ENCODE data around the gene SEPHS2.
A peak's percentile ranks its signal among the peaks of the same experiment; 100 is the strongest.
"Not testable (repeated sequence)": the region's sequence is repeated elsewhere in the genome, so short reads cannot be mapped to it uniquely, and the experiment has no call there.

SEPHS2 gene

DNA sequence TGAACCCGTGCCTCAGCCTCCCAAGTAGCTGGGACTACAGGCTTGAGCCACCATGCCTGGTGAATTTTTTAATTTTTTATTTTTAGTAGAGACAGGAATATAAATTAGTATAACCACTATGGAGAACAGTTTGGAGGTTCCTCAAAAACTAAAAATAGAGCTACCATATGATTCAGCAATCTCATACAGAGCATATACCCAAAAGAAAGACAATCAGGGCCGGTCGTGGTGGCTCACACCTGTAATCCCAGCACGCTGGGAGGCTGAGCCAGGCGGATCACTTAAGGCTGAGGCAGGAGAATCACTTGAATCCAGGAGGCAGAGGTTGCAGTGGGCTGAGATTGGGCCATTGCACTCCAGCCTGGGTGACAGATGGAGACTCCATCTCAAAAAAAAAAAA, 15.8 kb upstream of the SEPHS2 start:
- DNase-seq: not testable (repeated sequence)

- DNase-seq: no peak
These were observed 13.8 kb upstream of the SEPHS2 start for GRCh38 chr16:30459456-30459855.

- DNase-seq: no peak
These were observed 13.1 kb upstream of the SEPHS2 start for GRCh38 chr16:30458561-30459394.

GRCh38 chr16:30457743-30458560, 12.3 kb upstream of the SEPHS2 start:
- no peak for DNase-seq

DNA sequence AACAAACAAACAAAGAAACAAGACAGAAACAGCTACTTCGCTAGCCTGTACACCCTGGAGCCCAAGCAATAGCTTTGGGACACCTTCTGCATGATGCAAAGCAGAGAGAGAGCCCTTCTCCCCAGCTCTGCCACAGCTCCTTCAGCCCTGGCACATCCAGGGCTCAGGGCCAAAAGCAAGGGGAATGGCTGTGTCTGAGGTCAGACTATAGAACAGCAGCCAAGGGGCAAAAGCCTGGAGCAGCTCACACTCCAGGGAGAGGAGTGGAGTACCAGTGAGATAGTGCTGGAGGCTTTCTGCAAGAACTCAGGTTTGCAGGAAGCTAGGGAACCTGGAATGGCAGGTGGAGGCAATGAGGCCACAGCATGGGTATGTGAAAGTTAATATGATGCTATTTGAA, 11.6 kb upstream of the SEPHS2 start:
- DNase-seq: no peak

DNA sequence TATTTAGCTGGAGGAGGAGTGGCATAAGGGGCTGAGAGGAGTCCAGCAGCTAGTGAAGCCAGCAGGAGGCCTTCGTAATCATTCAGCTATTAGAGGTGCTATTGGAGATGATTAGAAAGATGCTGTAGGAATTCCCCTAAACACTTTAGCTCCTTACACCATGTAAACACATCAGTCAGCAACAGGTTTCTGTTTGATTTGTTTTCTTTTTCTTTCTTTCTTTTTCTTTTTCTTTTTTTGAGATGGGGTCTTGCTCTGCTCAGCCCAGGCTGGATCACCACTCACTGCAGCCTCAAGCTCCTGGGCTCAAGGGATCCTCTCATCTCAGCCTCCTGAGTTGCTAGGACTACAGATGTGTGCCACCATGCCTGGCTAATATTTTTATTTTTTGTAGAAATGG, 10.6 kb upstream of the SEPHS2 start:
- no peak for DNase-seq

GRCh38 chr16:30452709-30453580, 7.3 kb upstream of the SEPHS2 start:
- DNase-seq: not testable (repeated sequence)

DNA sequence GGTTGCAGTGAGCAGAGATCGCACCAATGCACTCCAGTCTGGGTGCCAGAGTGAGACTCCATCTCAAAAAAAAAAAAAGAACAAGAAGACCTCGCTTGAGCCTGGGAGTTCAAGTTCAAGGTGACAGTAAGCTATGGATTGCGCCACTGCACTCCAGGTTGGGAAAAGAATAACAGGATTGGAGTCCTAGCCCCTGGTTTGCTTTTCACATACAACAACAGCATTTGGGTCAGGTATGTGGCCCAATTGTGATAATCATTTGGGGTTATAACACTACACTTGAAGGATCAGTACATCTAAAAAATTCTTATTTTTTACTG, 3.4 kb upstream of the SEPHS2 start:
- no peak for DNase-seq

- DNase-seq: no peak
These were observed 2.0 kb upstream of the SEPHS2 start for GRCh38 chr16:30447512-30448226.

GRCh38 chr16:30446203-30446595, 525 bp upstream of the SEPHS2 start:
- DNase-seq: no peak

DNA sequence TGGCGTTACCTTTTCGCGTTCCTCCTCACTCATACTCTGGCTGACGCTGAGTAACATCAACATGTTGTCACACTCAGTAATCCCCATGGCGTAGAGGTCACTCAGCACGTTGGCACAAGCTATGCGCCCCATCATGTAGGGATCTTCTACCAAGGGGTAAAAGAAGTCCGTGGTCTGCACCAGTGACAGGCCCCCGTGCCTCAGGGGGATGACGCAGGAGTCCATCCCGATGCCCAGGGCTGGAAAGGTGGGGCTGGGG, 596 bp downstream of the SEPHS2 start:
- no peak for DNase-seq

GRCh38 chr16:30444231-30445148, 1.2 kb downstream of the SEPHS2 start:
- DNase-seq: no peak

DNA sequence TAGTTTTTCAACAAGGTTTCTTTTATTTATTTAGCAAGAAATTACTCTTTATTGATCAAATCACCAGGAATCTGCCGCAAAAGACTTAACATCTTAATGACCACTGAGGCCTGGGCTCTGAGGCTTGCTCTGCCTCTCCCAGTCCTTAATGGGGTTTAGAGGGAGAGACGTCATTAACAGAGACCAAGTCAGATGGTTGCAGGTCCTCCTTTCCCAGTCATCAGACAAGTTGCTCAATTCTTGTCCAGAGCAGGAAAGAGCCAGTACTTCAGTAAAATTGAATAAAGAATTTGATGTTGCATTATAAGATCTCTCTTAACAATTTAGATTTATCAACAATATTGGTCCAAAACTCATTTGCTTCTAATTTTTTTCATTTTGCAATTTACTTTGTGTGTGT, 2.0 kb downstream of the SEPHS2 start:
- DNase-seq: no peak

DNA sequence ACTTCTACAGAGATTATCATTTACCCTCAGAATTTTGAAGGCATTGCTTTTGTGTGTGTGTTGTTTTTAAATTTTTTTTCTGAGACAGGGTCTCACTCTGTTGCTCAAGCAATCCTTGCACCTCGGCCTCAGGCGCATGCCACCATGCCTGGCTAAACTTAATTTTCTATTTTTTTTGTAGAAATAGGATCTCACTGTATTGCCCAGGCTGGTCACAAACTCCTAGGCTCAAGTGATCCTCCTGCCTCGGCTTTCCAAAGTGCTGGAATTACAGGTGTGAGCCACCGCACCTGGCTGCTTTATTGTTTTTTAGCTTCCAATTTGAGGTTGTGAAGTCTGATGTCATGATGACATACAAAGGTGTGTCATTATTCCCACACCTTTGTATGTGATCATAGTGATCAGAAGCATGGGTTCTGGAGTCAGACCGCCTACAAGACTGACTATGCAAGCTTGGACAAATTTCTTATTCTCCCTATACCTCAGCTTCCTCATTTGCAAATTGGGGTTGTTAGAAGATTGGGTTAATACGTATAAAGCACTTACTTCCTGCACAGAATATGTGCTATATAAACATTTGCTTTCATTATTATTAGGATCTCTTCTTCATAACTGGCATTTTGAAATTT, 5.8 kb downstream of the SEPHS2 start:
- DNase-seq: no peak

- DNase-seq: no peak
These were observed 6.8 kb downstream of the SEPHS2 start for GRCh38 chr16:30438835-30439234.

GRCh38 chr16:30437511-30438046, 8.1 kb downstream of the SEPHS2 start:
- peak; percentile 66 for DNase-seq

DNA sequence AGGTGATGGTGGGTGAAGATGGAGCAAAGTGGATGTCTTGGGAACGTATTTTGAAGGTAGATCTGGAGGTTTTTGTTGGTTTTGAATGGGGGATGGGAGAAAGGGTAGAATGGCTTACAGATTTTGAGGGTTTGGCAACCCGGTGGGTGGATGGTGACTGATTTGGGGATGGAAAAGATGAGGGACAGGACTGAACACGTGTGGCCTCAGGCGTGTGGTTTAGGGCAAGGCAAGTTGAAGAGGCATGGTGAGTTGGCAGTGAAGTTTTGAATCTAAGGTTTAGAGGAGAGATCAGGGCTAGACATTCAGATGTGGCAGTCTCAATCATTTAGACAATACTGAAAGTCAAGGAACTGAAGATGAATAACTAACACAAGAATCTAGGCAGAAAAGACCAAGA, 10.8 kb downstream of the SEPHS2 start:
- DNase-seq: no peak

DNA sequence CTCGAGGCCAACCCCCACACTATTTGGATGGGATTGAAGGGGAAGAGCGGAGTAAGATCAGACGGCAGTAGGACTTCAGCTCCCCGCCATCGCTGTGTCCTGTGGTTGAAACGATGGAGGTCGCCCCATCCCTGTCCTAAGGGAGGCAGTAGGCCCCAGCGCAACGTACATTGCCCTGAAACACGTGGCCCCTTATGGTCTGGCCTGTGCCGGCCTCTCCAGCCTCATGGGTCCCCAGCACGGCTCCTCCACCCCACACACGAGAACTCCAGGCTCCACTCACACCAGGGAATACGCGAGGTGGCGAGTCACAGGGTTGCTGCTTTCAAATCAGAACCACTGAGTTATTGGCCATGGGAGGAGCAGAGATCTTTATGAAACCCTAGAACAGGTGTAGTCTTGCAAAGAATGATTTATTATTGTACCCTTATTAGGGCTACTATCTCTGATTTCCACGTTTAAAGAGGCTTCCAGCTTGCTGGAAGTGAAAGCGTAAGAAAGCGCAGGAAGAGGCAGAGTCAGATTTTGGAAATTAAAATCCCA, 15.2 kb downstream of the SEPHS2 start:
- DNase-seq: no peak

GRCh38 chr16:30429678-30430427, 15.8 kb downstream of the SEPHS2 start, which contains the start of gene DCTPP1:
DCTPP1 (minus strand) TSS chr16:30430030; CDS start chr16:30429980, 50 bp downstream.
- DNase-seq: peak; percentile 98

- no peak for DNase-seq
These were observed 16.3 kb downstream of the SEPHS2 start for GRCh38 chr16:30429418-30429677.

All from NCI-H2107 (cell line).